Esophagus muscularis mucosa (tissue), 4 donors: ENCODE results near the gene KCNAB1.

ENCODE experiments used
- CTCF ChIP-seq, 3 experiments: fragments of 200-600 bp in 2 of 3; fragments of 450-650 bp in 1 of 3; sonication (generic) in 2 of 3; IDR thresholded peaks; one replicate each; pipeline ENCODE4 v1.5.1; 2017 to 2019; ENCODE audit warnings: antibody characterized with exemption in 3 of 3, mild to moderate bottlenecking in 2 of 3, moderate library complexity in 1 of 3
- EP300 ChIP-seq: sonication (generic); formaldehyde crosslinking; IDR thresholded peaks from one replicate; pipeline ENCODE4 v1.6.1; 2017; ENCODE audit warnings: antibody characterized with exemption
- POLR2A ChIP-seq: fragments of 450-650 bp; IDR thresholded peaks from one replicate; pipeline ENCODE4 v1.6.1; 2017; ENCODE audit warnings: antibody characterized with exemption, moderate library complexity, mild to moderate bottlenecking, low read depth
- POLR2AphosphoS5 ChIP-seq, 2 donors: sonication (generic); formaldehyde crosslinking; IDR thresholded peaks; one replicate each; pipeline ENCODE4 v1.6.1; 2017; ENCODE audit warnings: antibody characterized with exemption in 2 of 2

- TF ChIP-seq POLR2A (no peak), POLR2AphosphoS5 (IDR thresholded peaks at IDR 0.05) (no peak), CTCF (IDR thresholded peaks at IDR 0.05) (no peak), EP300 (no peak)
Observed at GRCh38 chr3:156532730-156533129, 412.4 kb downstream of the KCNAB1 start.
